PFSK-1 (cell line): Measurements from ENCODE around the gene WBP4.

ENCODE experiments used
- FOXP2 ChIP-seq: optimal IDR thresholded peaks from 2 replicates; pipeline ENCODE3; 2011; ENCODE audit warnings: borderline replicate concordance, control low read depth, inconsistent platforms; ENCODE audit not compliant: insufficient read depth; ENCODE audit errors: extremely low read length, extremely low read depth
- POLR2AphosphoS5 ChIP-seq: IDR thresholded peaks from 2 replicates; pipeline ENCODE4 v1.6.1; 2012; ENCODE audit warnings: low read depth, mild to moderate bottlenecking, control low read depth, low read length, moderate library complexity
- SIN3A ChIP-seq: IDR thresholded peaks from 2 replicates; pipeline ENCODE4 v1.6.1; 2012; ENCODE audit warnings: mild to moderate bottlenecking, low read length, moderate library complexity, borderline replicate concordance; ENCODE audit not compliant: insufficient read depth
- TAF1 ChIP-seq: IDR thresholded peaks from 2 replicates; pipeline ENCODE4 v1.6.1; 2012; ENCODE audit warnings: low read length, control low read depth, borderline replicate concordance; ENCODE audit not compliant: insufficient read depth
- TF ChIP-seq, protein P1 (sequence below), 2 experiments: IDR thresholded peaks; 2 replicates each; pipeline versions ENCODE4 v1.6.1 to v1.8.0; 2011 to 2012; ENCODE audit warnings: low read depth in 2 of 2, low read length in 2 of 2, control low read depth in 1 of 2, inconsistent platforms in 1 of 2, mild to moderate bottlenecking in 1 of 2, moderate library complexity in 1 of 2; ENCODE audit not compliant: insufficient read depth in 1 of 2

DNA sequence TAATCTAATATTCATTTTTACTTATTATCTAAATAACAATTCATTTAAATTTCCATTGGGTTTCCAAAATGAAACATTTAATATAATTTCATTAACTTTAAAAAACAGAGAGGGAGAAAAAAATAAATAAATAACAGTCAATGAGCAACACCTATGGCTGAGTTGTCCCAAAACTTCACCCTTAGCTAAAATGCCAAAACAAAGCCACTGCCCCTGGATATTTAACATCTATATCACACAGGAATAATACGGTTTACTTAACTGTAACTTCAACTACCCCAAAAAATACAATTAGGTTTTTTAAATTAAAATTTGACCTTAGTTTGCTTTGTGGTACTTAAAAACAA is 42.7 kb upstream of the WBP4 start:
- TF ChIP-seq TAF1: no peak
- TF ChIP-seq, protein P1, sequence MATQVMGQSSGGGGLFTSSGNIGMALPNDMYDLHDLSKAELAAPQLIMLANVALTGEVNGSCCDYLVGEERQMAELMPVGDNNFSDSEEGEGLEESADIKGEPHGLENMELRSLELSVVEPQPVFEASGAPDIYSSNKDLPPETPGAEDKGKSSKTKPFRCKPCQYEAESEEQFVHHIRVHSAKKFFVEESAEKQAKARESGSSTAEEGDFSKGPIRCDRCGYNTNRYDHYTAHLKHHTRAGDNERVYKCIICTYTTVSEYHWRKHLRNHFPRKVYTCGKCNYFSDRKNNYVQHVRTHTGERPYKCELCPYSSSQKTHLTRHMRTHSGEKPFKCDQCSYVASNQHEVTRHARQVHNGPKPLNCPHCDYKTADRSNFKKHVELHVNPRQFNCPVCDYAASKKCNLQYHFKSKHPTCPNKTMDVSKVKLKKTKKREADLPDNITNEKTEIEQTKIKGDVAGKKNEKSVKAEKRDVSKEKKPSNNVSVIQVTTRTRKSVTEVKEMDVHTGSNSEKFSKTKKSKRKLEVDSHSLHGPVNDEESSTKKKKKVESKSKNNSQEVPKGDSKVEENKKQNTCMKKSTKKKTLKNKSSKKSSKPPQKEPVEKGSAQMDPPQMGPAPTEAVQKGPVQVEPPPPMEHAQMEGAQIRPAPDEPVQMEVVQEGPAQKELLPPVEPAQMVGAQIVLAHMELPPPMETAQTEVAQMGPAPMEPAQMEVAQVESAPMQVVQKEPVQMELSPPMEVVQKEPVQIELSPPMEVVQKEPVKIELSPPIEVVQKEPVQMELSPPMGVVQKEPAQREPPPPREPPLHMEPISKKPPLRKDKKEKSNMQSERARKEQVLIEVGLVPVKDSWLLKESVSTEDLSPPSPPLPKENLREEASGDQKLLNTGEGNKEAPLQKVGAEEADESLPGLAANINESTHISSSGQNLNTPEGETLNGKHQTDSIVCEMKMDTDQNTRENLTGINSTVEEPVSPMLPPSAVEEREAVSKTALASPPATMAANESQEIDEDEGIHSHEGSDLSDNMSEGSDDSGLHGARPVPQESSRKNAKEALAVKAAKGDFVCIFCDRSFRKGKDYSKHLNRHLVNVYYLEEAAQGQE (IDR thresholded peaks at IDR 0.05; ENCODE audit: insufficient read depth in 1 of 2, low read depth in 2 of 2, low read length in 2 of 2): no peak
- TF ChIP-seq POLR2AphosphoS5: no peak
- no peak for TF ChIP-seq SIN3A
- no peak for TF ChIP-seq FOXP2
